Measurements from ENCODE around the gene SOCS1.

Gene SOCS1

DNA sequence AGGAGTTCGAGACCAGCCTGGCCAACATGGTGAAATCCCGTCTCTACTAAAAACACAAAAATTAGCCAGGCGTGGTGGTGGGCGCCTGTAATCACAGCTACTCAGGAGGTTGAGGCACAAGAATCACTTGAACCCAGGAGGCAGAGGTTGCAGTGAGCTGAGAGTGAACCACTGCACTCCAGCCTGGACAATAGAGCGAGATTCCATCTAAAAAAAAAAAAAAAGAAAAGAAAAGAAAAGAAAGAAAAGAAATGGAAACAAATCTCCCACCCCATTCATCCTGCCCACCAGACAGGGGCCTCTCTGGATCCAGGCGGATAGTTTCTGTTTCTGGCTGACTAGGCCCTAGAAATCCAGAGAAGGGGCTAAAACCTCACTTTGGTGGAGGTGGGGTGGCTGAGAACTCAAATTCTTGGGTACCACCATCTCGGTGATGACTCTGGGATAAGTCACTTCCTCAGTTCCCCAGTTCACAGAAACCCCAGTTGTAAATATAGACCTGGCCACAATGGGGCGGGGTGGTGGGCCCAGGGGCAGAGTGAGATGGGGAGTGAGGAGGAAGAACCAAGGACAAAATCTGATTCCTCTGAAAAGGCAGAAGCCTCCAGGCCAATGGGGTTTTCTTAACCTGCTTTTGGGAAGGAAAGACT, 22.2 kb downstream of the SOCS1 start:
- TF ChIP-seq, protein P1, sequence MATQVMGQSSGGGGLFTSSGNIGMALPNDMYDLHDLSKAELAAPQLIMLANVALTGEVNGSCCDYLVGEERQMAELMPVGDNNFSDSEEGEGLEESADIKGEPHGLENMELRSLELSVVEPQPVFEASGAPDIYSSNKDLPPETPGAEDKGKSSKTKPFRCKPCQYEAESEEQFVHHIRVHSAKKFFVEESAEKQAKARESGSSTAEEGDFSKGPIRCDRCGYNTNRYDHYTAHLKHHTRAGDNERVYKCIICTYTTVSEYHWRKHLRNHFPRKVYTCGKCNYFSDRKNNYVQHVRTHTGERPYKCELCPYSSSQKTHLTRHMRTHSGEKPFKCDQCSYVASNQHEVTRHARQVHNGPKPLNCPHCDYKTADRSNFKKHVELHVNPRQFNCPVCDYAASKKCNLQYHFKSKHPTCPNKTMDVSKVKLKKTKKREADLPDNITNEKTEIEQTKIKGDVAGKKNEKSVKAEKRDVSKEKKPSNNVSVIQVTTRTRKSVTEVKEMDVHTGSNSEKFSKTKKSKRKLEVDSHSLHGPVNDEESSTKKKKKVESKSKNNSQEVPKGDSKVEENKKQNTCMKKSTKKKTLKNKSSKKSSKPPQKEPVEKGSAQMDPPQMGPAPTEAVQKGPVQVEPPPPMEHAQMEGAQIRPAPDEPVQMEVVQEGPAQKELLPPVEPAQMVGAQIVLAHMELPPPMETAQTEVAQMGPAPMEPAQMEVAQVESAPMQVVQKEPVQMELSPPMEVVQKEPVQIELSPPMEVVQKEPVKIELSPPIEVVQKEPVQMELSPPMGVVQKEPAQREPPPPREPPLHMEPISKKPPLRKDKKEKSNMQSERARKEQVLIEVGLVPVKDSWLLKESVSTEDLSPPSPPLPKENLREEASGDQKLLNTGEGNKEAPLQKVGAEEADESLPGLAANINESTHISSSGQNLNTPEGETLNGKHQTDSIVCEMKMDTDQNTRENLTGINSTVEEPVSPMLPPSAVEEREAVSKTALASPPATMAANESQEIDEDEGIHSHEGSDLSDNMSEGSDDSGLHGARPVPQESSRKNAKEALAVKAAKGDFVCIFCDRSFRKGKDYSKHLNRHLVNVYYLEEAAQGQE (IDR thresholded peaks at IDR 0.05; ENCODE audit: insufficient replicate concordance, low read depth) = no peak
- peak; percentile 44; the same call in 1 of the 2 replicates for TF ChIP-seq SPI1 (IDR thresholded peaks at IDR 0.05; ENCODE audit: borderline replicate concordance, low read depth)
- no peak for TF ChIP-seq GABPA (IDR thresholded peaks at IDR 0.05; ENCODE audit: low read depth)
- no peak for TF ChIP-seq POLR2AphosphoS5 (IDR thresholded peaks at IDR 0.05; ENCODE audit: low read depth)
- DNase-seq (ENCODE audit: low read depth in 1 of 2, low spot score in 1 of 2) = peak in 1 of 2 experiments; percentile 61
- Histone ChIP-seq H3K27ac (replicated peaks) (no peak overlapping the region), H3K27me3 (ENCODE audit: insufficient read depth, poor library complexity, severe bottlenecking) (no peaks in the 10 kb centered on the region), H3K4me3 (replicated peaks; ENCODE audit: insufficient read depth, low read length) (no peak overlapping the region)

DNA sequence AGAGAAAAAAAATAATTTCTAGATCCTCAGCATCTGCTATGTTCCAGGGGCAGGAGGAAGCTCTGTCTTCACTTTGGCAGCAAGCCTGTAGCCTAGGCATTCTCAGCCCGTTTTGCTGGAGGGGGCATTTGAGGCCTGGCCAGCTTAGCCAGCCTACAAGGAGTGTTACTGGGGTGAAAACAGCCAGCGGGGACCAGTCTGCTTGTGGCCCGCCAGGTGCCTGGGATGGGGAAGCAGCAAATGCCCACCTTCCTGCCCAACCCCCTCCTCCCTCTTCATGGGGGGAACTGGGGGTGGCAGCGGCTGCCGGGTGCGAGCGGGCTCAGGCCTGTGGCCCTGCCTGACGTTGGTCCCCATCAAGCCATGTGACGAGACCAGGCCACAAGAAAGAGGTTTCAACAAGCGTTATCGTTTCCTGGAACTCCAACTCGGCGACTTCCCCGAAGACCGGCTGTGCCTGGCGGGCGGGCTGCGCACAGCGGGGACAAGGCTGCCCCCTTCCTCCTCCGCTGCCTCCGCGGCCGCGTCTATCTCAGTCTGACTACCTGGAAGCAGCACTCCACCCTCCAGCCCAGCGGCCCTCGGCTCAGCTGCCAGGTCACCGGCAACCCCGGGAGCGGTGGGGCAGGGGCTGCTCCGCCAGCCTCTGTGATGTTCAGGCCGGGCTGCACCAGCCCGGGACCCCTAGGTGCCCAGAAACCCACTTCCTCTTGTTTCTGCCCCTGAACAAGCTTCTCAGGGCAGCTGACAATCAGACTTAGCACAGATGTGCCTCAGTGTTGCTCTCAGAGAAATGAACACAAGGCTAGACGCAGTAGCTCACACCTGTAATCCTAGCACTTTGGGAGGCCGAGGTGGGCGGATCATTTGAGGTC, 22.9 kb downstream of the SOCS1 start:
- TF ChIP-seq, protein P2, sequence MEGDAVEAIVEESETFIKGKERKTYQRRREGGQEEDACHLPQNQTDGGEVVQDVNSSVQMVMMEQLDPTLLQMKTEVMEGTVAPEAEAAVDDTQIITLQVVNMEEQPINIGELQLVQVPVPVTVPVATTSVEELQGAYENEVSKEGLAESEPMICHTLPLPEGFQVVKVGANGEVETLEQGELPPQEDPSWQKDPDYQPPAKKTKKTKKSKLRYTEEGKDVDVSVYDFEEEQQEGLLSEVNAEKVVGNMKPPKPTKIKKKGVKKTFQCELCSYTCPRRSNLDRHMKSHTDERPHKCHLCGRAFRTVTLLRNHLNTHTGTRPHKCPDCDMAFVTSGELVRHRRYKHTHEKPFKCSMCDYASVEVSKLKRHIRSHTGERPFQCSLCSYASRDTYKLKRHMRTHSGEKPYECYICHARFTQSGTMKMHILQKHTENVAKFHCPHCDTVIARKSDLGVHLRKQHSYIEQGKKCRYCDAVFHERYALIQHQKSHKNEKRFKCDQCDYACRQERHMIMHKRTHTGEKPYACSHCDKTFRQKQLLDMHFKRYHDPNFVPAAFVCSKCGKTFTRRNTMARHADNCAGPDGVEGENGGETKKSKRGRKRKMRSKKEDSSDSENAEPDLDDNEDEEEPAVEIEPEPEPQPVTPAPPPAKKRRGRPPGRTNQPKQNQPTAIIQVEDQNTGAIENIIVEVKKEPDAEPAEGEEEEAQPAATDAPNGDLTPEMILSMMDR (IDR thresholded peaks at IDR 0.05; ENCODE audit: insufficient read depth, low read length) = no peak
- TF ChIP-seq, protein P1 (IDR thresholded peaks at IDR 0.05; ENCODE audit: insufficient replicate concordance, low read depth) = no peak
- no peak for TF ChIP-seq SPI1 (IDR thresholded peaks at IDR 0.05; ENCODE audit: borderline replicate concordance, low read depth)
- TF ChIP-seq POLR2AphosphoS5 (IDR thresholded peaks at IDR 0.05; ENCODE audit: low read depth) = peak; percentile 30; the same call in 1 of the 2 replicates
- H3K27me3 ChIP-seq (ENCODE audit: insufficient read depth, poor library complexity, severe bottlenecking) = no peaks in the 10 kb centered on the region
- DNase-seq (ENCODE audit: low read depth in 1 of 2, low spot score in 1 of 2) = peak; percentile 55 to 72
- no peak overlapping the region for H3K4me3 ChIP-seq (replicated peaks; ENCODE audit: insufficient read depth, low read length)
- peak overlapping the region; percentile 68 for H3K27ac ChIP-seq (replicated peaks)

DNA sequence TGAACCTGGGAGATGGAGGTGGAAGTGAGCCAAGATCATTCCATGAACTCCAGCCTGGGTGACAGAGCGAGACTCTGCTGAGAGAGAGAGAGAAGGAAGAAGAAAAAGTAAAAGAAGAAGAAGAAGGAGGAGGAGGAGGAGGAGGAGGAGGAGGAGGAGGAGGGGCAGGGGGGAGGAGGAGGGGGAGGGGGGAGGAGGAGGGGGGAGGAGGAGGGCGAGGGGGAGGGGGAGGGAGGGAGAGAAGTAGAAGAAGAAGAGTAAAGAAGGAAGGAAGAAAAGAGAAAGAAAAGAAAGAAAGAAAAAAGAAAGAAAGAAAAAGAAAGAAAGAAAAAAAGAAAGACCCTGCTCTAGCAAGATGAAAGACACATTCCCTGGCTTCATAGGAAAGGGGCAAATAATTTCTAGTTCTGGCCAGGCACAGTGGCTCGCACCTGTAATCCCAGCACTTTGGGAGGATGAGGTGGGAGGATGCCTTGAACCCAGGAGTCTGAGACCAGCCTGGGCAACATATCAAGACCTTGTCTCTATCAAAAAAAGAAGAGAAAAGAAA, 23.6 kb downstream of the SOCS1 start:
- Histone ChIP-seq H3K27me3 (ENCODE audit: insufficient read depth, poor library complexity, severe bottlenecking) (no peaks in the 10 kb centered on the region), H3K4me3 (replicated peaks; ENCODE audit: insufficient read depth, low read length) (no peak overlapping the region), H3K27ac (replicated peaks) (peak overlapping the region; percentile 68)
- TF ChIP-seq SPI1 (IDR thresholded peaks at IDR 0.05; ENCODE audit: borderline replicate concordance, low read depth) = no peak
- TF ChIP-seq, protein P1 (IDR thresholded peaks at IDR 0.05; ENCODE audit: insufficient replicate concordance, low read depth) = no peak
- TF ChIP-seq POLR2AphosphoS5 (IDR thresholded peaks at IDR 0.05; ENCODE audit: low read depth) = no peak
- DNase-seq (ENCODE audit: low read depth in 1 of 2, low spot score in 1 of 2) = no peak
